Kidney glomerular epithelial cell (primary cell): ENCODE data around the gene CCDC63.
"Not testable (repeated sequence)": the region's sequence is repeated elsewhere in the genome, so short reads cannot be mapped to it uniquely, and the experiment has no call there.

Experiments
- DNase-seq: peaks from one replicate; lab custom pipeline; 2025; lab: John Stamatoyannopoulos, UW

Gene CCDC63

DNA sequence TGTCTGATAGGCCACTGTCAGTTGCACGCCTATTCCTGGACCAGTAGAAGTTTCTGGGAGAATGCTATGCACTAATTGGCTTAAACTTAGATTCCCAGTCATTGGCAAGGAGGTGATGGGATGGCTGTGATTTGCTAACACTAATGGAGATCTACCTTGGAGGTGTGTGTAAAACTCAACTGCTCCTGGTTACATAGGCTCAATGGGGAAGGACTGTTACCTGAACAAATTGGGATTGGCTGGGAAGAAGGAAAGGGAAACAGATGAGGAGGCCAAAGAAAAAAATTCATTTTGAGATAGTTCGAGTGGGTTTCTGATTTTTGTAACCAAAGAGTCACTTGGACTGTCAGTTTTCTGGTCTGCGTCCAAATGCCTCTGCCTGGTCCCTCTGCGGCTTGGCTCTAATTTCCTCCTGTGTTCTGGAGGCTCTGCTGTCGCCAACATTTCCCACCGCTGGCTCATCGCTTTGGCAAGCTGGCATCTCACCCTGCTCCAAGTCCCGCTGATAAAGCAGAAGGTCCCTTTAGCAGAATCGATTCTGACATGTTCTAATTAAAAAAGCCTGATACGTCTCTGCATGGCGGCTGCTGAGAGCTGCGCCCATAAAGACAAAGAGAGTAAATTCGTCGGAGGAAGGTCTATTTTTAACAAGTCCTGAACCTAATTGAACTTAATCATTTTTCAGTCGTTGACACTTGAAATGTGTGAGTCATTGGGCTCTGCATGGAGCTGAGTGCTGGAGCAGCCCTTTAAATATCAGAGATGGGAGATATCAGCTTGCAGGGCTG, 2.0 kb upstream of the CCDC63 start:
- no peak for DNase-seq

DNA sequence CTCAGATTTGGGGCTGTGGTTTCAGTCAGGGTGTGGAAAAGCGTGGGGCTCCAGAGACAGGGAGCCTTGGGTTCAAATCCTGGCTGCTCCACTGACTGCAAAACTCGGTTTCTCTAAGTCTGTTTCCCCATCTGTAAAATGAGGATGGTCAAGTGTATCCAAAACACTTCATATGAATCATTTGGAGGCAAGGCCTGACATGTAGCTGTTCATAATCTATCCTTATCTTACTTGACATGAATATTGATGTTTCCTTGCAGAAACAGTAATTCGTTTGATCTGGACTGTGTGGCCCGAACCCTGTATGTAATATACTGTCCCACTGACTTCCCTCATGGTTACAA, 1.5 kb upstream of the CCDC63 start:
- no peak for DNase-seq

DNA sequence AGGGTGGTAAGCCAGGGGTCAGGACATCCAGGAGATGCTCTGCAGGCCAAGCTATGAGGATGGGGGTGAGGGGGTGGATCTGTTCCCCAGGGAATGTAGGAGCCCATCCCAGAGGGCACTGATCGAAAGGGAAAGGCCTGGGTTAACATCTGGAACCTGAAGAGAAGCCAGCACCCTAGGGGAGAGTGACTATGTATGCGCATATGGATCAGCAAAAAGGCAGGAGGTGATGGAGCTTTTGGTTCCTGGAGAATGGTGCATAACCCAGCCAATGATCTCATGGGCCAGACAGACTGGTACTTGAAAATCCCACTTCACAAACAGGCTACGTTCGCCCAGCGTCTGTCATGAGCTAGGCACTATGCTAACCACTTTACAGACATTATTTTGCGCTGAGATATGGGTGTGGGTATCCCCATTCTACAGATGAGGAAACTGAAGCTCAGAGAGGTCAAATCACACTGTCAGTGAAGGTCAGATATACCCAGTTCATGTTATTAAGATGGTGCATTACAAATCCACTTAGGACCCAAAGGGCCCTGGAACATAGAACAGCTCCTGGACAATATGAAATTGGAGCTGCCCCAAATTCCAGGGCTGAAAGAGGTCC, 1.6 kb downstream of the CCDC63 start:
- no peak for DNase-seq

DNA sequence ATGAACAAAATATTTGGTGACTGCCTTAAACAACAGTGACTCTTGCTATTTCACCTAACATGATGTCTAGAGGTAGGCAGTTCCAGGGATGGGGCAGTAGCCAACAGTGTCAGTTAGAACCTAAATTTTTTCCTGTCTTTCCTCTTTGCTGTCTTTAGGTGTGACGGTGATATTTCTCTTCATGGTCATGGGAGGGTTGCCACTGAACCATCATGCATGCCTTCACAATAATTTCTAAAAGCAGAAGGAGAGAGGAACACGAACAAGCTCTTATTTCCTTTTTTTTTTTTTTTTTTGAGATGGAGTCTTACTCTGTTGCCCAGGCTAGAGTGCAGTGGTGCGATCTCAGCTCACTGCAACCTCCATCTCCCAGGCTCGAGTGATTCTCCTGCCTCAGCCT, 2.4 kb downstream of the CCDC63 start:
- no peak for DNase-seq

DNA sequence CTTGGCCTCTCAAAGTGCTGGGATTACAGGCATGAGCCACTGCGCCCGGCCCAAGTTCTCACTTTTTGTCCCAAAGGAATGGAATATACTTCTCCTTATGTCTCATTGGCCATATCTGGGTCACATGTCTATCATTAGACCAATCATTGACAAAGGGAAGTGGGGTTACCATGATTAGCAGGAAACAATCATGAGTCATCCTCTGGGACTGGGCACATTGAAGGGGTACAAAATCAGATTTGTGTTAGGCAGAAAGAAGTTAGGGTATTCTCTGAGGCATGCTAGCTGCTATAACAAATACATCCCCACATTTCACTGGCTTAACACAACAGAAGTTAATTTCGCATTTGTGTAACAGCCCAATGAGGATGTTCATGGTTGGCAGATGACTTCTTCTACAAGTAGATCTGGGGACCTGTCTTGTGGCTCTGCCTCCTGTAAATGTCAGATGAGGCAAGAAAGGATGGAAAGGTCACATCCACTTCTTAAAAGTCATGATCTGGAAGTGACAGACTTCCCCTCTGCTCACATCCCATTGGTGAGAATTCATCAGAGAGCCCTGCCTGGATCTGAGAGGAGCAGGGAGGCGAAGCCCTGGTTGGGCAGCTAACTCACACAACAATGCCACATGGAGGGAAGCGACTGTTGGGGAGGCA, 3.1 kb downstream of the CCDC63 start:
- no peak for DNase-seq

DNA sequence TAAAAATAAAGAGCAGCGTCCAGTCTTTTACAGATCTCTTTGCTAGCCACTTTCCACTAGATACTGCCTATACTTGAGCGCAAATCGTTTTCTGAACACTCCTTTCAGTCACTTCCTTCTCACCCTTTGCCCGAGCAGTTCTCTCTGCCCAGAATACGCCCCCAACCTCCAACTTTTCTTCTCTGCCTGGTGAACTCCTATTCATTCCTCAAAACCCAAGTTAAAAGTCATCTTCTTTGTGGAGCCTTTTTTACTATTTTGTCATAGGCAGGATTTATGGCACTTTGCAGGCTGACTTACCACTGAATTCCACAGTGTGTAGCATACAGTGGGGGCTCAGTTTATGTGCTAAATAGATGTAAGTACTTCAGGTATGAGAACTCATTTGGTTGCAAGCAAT, 4.0 kb downstream of the CCDC63 start:
- no peak for DNase-seq

DNA sequence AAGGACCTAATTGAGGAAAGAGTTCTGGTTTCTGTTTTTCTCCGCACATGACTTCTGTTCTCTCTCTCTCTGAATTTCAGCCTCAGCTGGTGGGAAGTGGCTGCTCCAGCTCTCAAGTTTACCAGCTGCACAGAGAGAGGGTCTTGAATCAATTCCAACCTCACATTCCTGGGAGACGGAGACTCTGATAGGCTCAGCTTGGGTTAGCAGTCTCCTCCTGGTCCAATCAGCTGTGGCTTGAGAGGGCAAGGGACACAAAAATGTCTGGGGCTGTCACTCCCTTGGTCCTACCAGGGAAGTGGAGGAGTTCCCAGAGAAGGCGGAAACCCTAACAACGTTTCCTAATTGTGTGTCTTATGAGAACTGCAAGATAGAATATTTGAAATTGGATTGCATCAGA, 7.0 kb downstream of the CCDC63 start:
- no peak for DNase-seq

DNA sequence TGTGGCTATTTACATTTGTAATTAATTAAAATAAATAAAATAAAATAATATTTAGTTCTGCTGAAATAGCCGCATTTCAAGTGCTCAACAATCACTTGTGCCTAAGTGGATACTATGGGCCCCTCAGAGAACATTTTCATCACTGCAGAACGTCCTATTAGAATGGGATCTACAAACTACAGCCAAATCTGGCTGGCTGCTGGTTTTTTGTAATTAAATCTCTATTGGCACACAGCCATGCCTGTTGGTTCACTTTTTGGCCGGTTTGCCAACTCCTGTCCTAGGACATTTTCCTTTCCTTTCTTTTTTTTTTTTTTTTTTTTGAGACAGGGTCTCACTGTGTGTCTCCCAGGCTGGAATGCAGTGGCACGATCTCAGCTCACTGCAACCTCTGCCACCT, 9.8 kb downstream of the CCDC63 start:
- no peak for DNase-seq

DNA sequence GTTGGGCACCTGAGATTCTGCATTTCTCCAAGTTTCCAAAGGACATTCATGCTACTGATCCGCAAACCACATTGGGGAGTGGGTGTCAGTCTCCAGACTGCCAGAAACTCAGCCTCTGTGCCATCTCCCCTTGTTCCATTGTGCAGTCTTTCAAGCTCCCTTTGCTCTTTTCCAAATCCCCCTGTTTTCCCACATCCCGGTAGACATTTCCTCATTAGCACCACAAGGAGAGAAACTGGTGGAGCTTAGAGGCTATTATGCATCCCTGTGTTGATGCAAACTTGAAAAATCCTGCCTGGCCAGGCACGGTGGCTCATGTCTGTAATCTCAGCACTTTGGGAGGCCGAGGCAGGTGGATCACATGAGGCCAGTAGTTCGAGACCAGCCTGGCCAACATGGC, 10.7 kb downstream of the CCDC63 start:
- no peak for DNase-seq

DNA sequence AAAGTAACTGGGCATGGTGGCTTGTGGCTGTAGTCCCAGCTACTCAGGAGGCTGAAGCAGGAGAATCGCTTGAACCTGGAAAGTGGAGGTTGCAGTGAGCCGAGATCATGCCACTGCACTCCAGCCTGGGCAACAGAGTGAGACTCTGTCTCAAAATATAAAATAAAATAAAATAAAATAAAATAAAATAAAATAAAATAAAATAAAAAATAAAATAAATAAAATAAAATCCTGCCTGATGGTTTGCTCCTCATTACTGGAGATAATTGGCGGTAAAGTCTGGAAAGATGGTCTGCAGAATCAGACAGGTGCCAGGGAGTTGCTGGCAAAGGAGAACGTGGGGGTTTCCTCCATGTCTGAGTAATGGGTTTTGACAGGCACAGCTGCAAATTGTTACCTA, 11.2 kb downstream of the CCDC63 start:
- DNase-seq = not testable (repeated sequence)

DNA sequence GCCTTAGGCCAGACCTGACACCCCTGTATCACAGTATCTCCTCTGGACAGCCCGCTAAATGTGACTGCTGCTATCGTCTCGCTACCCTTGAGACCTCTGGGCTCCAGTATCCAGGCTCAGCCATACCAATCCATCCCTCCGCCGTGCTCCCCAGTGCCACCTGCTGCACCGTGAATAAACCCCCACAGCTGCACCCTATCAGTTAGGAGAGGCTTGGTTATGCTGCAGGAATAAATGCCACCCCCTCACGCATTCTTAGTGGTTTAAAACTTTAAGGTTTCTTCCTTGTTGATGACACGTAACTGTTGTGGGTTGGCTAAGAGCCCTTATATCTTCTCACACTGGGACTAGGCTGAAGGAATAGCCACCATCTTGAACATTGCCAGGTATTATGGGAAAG, 12.1 kb downstream of the CCDC63 start:
- no peak for DNase-seq

DNA sequence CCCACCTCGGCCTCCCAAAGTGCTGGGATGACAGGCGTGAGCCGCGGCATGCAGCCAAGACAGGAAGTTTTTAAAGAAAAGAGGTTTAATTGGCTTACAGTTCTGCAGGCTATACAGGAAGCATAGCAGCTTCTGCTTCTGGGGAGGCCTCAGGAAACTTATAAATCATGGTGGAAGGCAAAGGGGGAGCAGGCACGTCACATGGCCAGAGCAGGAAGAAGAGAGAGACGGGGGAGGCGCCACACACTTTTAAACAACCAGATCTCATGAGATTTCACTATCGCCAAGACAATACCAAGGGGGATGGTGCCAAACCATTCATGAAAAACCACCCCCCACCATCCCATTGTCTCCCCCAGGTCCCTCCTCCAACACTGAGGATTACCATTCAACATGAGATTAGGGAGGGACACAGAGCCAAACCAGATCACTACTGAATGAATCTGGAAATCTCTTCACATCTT, 14.1 kb downstream of the CCDC63 start:
- no peak for DNase-seq

DNA sequence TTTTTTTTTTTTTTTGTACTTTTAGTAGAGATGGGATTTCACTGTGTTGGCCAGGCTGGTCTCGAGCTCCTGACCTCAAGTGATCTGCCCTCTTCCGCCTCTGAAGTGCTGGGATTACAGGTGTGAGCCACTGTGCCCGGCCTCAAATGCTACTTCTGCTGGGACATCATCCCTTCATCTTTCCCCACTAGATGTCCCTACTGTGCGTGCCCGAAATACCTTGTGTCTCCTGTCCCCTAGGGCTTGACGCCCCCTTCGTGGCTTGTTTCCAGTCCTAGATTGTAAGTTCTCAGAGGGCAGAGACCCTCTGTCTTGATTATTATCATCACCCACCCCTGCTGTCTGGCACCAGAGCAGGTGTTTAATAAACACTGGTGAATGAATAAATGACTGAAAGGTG, 14.9 kb downstream of the CCDC63 start:
- no peak for DNase-seq

DNA sequence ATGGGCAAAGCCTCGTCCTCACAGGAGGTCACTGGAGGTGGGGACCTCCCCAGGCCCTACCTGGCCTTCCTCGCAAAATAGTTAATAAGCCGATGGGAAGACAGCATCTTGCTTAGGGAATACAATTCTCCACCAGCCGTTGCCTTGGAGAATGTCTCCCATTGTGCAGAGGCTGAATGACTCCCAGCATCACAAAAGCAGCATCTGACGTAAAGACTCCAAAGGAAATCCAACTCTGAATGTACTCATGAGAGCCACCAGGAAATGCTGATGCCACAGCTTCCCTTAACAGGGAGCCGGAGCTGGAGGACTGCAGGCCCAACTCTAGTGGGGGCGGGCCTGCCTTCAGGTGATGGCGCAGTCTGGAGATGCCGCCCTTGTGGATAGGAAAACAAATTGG, 15.5 kb downstream of the CCDC63 start:
- DNase-seq = no peak

DNA sequence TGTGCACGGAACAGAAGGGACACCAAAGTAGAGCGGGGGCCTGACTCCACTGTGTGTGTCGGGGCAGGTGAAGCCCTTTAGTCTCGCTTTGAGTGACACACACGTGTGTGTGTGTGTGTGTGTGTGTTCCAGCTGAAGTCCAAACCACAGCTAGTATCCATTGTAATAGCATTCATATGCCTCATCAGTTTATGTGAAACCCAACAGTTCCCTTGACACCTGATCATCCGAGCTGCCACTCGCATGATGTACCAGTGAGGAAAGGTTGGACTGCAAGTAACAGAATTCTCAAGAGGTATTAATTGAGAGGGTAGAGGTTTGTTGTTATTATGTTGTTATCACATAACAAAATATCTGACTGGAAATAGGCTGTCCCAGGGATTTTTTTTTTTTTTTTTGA, 16.4 kb downstream of the CCDC63 start:
- DNase-seq = no peak

DNA sequence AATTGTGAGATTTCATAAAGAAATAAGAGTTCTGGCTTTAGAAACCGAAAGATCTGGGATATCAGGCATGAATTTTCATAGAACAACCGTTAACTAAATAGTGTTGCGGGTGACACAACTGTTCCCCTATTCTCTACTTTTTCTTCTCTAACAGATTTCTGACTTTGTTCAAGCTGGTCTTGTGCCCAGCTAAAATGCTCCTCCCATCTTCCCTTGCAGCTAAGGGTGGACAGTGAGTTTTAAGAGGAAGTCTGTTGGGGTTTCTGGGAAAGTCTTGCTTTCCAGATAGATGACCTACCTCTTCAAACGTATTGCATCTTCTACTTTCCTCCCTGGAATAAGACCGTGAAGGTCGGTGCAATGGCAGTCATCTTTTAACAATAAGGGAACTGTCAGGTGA, 18.7 kb downstream of the CCDC63 start:
- no peak for DNase-seq

DNA sequence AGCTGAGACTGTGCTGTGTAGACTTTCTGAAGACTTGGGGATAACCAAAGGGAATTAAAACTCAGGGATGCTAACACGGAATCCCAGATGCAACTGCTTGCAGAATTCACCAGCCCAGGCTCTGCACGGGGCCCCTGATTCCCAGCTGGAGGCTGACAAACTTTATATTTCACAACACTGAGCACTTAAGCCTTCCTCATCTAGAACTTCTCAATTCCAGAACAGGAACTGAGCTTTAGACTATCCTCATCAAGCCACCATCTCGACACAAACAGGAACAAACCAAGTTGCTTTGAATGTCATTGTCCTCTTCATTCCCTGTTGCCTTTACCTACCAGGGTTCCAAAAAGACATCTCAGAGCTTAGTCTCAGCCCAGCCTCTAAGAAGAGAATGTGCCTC, 22.2 kb downstream of the CCDC63 start:
- DNase-seq = no peak

DNA sequence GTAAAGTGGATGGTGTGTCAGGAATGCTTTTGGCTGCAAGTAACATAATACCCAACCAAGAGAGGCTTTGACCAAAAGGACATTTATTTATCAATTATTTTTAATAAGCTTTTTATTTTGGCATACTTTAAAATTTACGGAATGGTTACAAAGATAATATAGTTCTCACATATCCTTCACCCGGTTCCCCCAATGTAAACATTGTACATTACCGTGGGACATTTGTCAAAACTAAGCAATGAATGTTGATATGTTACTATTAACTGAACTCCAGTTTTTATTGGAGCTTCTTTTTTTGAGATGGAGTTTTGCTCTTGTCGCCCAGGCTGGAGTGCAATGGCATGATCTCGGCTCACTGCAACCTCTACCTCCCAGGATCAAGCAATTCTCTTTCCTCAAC, 23.0 kb downstream of the CCDC63 start:
- no peak for DNase-seq

DNA sequence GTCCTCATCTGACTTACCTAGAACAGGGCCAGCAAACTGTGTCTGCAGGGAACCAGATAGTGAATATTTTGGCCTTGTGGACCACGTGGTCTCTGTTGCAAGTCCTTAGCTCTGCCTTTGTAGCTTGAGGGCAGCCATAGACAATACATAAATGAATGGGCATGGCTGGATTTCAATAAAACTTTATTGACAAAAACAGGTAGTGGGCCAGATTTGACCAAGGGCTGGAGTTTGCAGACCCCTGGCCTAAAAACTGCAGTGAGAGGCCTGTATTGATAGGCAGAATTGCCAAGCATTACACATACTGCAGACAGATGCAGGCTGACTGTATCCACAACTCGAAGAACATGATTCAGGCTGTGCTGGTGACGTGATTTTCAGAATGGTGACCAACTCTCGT, 25.3 kb downstream of the CCDC63 start:
- no peak for DNase-seq

DNA sequence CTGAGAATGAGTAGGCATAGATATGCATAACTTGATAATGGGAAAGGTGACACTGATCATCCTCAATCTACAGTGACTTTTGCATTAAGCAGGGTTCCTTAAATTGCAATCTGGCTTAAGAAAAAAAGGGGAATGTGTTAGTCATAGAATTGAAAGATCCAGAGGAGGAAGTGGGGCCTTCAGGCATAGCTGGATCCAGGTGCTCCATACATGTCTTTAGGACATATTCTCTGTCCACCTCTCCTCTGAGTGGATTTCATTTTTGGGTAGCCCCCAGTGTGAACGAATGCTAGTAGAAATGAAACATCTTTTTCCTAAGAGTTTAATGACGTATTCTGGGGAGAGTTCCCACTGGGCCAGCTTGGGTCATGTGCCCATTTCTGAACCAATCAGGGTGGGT, 27.6 kb downstream of the CCDC63 start:
- DNase-seq = no peak

DNA sequence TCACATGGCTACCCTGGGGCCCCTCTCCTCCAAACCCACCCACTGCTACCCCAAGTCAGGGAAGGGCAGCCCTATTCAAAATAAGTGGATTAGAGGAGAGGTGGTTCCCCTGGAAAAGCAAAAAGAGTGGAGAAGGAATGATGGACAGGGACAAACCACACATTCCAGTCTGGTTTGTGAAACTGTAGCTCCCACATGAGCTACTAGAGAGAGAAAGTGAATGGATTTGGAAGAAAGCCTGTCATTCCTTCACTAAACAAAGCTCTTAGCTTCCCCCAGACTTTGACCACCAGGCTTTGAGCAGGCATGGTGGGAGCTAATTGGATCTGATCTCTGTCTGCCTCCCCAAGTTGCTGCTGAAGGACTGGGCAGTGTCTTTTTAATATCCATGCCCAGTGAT, 28.0 kb downstream of the CCDC63 start:
- DNase-seq = no peak

DNA sequence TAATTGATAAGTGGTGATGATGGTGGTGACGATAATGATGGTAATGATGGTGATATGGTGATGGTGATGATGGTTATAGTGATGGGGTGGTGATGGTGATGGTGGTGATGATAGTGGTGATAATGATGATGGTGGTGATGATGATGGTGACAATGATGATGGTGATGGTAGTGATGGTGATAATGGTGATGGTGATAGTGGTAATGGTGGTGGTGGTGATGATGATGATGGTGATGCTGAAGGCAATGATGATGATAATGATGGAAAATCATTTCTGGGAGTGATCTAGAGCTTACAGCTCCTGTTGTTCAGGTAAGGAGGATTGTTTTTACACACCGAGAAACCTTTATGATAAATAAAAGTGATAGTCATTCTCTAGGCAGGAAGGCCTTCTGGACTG, 33.9 kb downstream of the CCDC63 start:
- DNase-seq = no peak

DNA sequence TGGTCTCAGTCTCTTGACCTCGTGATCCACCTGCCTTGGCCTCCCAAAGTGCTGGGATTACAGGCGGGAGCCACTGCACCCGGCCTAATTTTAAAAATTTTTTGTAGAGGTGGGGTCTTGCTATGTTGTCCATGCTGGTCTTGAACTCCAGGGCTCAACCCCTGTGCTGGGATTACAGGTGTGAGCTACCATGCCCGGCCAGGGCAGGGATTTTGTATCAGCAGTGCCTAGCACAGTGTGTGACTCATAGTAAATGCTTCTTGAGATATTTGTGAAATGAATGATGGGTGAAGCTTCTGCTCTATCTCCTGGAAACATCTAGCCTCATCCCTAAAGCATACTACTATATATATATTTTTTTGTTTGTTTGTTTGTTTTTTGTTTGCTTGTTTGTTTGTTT, 36.5 kb downstream of the CCDC63 start:
- DNase-seq = no peak
